Activated CD4-positive, alpha-beta T cell treated with anti-CD3 and anti-CD28 coated beads, Interleukin-2, Interleukin-4, amounts not matched to agents 100 ng/mL and 50 ng/mL, durations not matched to agents 16 hours and 8 hours (primary cell): Measurements from ENCODE around the gene DSTN.

Source experiments
- DNase-seq: peaks from one replicate; pipeline ENCODE4 v3.0.0-alpha.2; 2020; ENCODE audit warnings: low spot score

Gene DSTN

DNA sequence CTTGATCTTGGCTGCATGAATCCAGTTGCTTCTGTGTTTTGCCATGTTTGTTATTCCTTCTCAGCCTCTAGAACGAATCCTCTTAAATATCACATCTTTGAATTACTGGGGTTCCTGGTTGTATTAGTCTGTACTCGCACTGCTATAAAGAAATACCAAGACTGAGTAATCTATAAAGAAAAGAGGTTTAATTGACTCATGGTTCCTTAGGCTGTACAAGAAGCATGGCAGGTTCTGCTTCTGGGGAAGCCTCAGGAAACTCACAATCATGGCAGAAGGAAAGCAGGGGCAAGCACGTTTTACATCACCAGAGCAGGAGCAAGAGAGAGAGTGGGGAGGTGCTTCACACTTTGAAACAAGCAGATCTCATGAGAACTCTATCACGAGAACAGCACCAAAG lies 20.7 kb upstream of the DSTN start:
- DNase-seq, result no peak

DNA sequence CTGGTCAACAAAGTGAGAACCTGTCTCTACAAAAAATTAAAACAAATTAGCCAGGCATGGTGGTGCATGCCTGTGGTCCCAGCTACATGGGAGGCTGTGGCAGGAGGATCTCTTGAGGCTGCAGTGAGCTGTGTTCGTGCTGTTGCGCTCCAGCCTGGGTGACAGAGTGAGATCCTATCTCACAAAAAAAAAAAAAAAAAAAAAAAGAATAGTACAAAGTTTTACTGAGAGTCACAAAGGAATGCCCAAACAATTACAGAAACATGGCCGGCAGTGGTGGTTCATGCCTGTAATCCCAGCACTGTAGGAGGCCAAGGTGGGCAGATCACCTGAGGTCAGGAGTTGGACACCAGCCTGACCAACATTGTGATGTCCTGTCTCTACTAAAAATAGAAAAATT lies 14.8 kb upstream of the DSTN start:
- no peak for DNase-seq

DNA sequence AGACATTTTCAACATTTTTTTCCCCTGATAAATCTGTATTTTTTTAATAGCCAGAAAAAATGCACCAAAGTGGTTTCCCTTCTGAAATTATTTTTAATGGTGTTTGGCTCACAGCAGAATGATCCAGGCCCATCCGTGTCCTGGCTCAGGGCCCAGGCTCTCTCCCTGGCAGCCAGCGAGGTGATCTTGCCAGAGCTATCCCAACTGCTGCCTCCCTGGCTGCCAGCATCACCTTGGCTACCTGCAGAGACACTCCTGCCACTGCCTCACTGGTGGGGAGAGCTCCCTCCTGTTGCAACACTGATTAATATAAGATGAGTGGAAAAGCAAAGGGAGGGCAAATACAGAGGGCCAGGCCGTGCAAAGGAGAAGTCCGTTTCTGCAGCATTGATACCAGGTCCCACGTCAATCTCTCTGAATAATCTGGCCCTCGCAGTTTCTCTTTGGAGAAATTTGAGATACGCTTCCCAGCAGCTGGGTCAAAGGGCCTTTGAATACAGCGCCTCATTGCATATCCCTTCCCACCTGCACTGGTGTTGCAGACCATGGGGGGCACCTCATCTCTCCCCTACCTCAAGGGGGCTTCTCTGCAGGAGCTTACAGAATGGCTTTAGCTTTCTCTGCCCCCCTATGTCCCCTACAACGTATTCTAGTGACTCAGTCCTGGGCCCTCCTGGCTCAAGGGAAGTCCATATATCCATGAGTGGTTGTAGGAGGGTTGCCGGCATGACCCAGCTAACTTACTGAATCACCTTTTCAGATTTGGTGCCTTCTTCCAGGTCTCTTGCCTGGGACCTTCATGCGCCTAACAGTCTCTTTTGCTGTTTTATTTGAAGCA lies 12.8 kb upstream of the DSTN start:
- no peak for DNase-seq

DNA sequence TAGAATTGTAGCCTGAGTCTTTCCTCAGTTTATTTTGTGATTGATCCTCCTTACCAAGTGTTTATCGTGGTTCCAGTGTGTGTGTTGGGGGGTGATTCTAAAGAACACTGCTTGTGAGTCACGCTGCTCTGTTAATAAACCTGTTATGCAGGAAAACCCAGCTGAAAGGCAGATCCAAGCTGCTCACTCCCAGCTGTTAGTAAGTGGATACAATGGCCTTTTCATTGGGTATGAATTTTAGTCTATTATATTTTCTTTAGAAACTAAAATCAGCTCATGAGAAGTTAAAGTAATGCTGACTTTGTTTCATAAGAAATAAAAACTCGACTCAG lies 12.2 kb upstream of the DSTN start:
- DNase-seq, result no peak

DNA sequence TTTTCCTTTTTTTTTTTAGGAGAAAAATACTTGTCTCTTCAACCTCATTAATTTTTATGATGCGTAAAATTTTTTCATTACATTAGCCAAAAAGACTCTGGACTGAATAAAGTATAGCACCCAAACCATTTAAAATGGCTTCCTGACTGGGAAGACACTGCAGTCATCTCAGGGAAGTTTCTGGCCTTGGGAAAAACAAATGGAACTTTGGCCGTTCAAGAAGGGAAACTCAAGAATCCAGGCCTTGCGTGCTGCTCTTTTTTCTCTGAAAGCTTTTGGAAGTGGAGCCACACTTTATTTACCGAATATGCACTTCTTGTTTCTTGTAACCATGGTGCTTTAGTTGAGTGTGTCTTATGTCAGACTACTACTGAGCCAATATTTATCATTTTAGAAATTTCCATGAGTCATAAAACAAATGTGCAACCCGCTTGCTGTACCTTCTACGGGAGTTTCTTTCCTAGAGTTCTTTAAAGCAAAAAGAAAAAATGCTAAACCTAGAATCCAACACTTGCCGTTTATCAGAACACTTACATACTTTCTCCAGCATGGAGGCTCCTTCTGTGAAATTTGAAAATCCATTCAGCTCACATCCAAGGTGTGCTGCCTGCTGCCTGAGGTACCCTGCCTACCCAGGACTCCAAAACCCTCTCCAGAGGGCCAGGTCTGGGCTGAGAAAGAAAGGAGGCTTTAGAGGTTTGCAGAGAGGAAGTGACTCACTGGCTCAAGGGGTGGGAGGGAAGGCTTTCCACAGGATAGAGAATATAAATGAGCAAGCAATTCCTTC lies 11.5 kb upstream of the DSTN start:
- peak; percentile 37 for DNase-seq

DNA sequence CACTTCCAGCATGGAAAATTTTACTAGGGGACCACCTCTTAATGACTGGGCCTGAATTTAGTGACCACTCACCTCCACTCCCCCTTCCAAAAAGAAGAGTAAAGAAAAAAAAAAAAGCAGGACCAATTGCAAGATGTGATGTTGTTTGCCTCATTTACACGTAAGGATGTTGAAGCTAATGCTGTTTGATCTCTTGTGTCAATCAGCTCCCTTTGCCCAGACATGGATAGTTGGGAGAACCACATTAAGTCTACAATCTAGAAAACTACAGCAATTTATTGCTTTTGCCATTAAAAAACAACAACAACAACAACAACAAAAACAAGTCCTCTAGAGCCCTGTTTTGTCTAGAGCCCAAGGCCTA lies 11.0 kb upstream of the DSTN start:
- no peak for DNase-seq

DNA sequence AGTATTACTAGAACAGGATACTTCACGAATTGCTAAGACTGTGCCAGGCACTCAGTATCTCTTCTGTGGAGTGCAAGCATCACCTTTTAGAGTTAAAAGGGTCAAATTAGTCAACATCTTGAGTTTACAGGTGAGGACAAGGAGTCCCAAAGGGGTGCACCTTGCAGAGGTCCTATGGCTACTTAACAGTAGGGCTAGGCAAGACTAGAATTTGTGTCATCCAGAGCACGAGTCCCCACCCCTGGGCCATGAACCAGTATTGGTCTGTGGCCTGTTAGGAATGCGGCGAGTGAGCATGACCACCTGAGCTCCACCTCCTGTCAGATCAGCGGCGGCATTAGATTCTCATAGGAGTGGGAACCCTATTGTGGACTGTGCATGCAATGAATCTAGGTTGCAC lies 10.5 kb upstream of the DSTN start:
- DNase-seq, result no peak

DNA sequence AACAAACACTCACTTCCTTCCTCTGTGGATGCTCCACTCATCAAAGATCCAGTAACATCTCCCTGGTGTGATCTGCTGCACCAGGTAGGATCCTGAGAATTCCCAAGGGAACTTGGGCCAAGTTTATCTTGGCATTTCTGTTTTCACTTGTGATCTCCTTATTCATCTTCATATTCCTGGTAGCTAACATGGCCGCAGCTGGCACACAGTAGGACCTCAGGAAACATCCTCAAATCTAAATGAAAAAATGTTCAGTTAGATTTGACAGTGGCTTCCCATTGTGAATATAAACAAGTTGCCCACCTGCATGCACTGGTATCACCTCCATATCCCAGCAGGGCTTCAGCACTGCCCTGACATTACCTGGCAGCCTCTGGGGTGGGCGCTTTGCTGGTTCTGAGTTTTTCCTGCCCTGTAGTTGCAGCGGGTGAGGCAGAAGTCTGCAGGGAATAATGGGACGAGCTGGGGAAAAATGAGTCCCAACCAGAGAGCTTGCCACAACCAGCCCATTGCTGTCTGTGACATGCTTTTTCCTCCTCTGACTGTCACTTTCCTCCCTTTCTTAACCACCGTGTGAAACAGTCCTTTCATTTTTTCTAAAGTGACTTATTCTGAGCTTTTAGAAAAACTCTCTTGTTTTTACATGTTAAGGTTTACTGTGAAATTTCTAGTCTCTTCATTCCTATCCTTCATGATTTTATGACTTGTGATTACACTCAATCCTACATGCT lies 9.4 kb upstream of the DSTN start:
- peak; percentile 47 for DNase-seq

DNA sequence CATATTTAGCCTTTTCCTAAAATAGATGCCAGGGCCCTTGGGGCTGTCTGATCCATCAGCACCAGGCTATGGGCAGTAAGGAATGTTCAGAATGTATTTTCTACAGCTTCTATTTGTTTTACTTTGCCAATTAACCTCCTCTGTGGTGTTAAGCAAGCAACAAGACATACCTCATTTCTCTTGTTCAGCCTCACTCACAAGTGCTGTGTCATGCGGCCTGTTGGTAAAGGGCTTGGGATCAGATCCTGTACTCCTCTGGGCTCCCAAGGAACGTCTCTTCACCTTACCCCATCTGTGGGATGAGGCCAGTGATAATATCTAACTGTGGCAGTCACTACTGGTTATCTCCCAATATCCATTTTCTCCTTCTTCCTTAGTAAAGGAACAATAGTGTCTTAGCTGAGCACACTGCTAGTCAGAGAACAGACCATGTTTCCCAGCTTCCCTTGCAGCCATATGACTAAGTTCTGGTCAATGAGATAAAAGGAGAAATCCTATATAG lies 7.0 kb upstream of the DSTN start:
- no peak for DNase-seq

DNA sequence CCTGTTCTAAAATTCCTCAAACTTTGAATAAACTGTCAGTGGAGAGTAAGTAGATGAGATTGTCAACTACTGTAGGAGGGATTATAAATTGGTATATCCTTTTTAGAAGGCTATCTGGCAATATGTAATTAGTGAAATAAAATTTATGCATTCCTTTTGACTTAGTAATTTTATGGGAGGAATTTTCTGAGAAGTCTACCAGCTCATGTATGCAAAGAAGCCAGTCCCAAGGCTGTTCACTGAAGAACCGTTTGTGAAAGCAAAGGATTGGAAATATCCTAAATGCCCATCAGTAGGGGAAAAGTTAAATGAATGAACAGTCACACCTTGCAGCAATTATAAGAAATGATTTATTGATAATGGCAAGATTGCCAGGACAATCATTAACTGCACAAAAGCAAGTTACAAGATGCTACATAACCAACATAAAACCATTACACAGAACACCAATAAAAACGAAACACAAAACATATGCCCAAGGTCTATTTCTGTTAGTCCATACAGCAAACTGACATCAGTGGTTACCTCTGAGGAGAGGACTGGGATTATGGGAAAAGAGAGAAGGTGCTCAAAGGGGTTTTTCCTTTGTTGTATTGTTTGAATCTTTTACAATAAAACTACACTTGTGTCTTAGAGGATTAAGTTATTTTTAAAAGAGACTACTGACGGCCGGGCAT lies 4.6 kb upstream of the DSTN start:
- no peak for DNase-seq

DNA sequence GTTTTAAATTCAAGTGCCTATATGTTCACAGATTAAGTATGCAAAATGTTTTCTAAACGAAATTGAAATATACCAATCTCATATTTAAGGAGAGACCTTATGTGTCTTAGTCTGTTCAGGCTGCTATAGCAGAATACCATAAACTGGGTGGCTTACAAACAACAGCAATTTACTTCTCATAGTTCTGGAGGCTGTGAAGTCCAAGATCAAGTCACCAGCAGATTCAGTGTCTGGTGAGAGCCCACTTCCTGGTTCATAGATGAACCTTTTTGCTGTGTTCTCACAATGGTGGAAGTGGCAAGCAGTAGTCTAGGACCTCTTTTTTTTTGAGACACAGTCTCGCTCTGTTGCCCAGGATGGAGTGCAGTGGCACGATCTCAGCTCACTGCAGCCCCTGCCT lies 3.5 kb upstream of the DSTN start:
- DNase-seq, result no peak

DNA sequence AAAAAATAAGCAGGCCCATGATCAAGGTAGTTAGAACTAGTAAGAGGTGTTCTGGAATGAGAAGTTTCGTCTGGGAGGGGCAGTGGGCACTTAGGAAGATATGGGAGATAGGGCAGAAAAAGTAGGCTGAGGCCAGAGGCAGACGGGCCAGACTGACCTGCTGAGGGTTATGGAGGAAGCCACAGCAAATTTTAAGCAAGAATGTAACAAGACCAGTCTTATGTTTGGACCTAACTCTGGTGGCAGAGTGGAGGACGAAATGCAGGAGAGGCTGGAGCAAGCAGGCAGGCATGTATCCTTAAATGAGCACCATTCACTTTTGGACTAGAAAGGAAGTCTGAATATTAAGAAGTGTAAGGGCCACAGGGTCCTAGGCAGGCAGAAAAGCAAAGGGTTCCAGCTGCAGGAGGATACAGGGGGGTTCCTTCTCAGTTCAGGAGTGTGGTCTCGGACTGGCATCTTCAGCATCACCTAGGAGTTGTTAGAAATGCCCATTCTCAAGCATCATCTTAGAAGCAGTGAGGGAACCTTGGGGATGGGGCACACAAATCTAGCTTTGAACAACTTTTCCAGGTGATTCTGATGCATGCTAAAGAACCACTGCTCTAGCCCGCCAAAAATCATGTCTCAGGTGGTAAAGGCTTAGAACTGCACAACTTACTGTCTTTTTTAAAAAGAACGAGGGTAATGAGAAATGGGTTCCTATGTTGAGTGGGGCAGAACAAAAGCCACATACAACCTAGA lies 1.7 kb upstream of the DSTN start:
- no peak for DNase-seq

DNA sequence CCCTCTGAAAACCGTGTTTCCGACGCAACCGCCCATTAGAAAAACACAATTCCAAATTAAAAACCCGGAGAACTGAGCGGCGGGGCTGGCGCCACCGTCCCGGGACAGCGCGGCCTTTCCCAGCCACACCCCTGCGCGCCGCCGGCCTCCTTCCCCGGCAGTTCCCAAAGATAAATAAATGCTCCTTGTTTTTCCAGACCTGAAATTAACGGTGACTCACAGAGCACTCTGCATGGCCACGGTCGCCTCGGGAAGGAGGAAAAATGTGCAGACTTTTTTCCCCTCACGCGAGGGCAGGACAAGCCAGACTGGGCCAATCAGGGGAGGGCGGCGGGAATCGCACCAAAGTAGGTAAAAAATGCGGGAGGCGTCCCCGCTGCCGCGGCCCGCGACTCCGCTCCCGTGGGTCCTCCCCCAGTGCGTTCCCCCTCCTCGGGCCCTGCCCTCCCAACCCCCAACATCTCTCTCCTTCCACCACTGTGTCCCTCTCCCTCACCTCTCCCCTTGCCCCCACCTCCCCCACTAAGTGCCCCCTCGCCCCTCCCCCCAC lies 828 bp upstream of the DSTN start:
- no peak for DNase-seq

DNA sequence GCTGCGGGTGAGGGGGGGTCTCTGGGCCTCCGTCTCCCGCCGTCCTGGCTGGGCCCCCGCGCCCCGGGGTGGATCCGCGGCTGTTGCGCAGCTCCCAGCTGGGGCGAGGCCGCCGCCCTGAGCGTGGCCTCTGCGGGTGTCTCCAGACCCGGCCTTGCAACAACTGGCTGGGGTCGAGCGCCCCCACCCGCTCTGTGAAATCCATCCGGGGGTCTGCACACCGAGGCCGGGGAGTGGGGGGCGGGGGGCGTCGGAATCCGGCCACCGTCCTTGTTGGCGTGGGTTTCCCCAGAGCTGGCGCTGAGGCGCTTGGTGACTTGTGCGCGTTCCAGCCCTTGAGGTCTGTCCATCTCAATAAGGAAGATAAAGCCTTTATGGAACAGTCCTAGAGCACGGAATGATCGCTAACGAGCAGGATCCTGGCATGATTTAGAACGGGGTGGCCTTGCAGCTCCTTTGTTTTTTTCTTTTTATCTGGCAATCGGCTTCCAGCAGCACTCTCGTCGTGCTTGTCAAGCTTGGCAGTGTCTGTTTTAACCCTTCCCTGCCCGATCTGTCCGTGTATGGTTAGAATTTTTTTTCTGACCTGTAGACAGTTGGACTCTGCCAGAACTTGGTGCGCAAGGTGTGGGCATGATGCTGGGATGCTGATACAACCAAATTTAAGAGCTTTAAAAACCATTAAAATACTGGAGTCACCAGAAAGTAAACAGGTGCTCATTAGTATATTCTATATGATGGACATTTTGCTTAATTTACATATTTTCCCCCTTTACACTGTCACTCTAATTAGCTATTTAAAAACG lies 675 bp downstream of the DSTN start:
- peak; percentile 11 for DNase-seq

DNA sequence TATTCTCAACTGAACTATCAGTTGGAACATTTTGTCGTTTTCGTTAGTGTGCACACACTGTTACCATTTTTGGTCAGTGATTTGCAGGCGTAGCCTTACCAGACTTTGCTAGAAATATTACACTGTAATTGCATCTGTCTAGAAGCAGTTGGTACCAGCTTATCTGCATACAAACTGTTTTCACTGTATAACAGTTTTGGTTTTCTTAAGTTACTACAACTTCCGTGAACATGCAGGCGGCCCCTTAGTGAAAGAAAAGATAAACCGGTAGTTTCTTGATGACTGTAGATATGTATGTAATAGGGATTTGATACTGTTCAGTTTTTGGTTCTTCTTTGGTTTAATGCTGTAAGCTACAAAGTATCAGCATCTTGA lies 1.3 kb downstream of the DSTN start:
- peak; percentile 62 for DNase-seq

DNA sequence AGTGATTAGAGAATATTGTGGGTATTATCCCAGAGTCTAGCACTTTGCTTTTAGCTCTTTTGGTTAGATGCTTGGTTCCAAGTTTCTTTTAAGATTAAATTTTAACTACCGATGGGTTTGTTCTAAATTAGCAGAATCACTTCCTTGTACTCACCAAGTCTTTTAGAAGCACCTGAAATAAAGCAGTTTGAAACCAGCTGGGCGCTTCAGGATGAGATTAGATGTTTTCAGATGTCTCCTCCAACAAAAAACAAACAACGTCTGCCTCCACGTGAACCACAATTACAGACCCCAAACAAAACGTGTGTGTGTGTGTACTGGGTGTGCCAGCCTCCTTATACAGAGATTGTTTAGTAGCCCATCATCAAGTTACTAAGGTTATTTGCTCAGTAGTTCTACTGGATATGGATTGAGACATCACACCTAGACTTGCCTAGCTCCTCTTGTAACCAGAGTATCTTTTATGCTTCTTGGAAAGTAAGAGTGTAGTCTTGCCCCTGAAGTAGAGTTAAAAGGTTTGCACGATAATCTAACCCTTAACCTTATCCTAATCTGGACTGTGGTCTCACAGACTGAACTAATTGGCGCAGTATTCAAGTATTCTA lies 2.3 kb downstream of the DSTN start:
- no peak for DNase-seq

DNA sequence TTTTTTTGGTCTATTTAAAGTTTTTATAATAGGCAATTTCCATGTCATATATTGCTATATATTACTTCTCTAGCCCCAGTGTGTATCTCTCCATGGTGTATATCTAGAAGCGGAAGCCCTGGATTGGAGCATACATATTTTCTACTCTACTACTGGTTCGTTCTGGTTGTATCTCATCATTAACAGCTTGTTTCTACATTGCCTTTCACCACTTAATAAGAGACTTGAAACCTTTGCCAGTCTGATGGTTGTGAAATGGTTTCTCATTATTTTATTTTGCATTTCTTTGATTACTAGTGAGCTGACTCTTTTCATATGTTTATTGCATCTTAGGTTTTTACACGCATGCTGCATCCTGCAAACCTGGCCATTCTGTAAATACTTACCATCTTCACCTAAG lies 3.6 kb downstream of the DSTN start:
- no peak for DNase-seq

DNA sequence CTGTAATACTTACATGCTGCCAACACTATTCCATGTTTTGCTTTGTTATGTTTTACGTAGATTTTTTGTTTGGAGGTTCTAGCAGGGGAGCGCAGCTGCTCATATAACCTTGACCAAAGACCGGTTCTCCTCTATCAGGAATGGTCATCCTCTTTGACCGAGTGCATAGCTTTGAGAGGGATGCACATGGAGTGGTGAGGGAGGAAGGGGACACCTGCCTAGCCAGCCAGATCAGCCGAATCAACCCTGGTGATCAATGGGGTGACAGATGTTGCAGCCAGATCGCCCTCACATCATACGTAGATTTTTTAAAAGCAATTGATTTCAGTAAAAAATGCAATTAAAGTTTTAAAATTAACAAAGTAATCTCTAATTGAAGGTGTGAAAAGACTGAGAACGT lies 6.3 kb downstream of the DSTN start:
- DNase-seq, result no peak

DNA sequence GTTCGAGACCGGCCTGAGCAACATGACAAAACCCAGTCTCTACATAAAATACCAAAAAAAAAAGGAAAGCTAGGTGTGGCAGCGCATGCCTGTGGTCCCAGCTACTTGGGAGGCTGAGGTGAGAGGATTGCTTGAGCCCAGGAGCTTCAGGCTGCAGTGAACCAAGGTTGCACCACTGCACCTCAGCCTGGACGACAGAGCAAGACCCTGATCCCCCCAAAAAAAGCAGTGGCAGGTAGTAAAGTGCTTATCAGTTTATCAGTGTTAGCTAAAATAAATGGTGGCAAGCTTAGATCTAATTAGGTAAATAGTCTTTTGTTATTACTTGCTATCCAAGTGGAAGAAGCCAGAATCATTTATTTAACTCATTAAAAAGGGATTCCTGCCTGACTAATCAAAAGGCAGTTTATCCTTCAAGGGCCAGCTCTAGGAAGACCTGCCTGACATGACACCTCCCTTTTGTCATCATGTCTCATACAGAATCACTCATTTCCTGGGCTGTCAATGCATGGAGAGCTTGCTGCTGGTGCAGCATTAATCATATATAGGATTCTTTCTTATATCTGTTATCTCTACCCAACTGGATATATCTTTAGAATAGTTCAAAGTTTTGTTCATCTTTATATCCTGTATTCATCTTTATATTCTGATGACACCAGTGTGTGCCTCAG lies 9.6 kb downstream of the DSTN start:
- no peak for DNase-seq

DNA sequence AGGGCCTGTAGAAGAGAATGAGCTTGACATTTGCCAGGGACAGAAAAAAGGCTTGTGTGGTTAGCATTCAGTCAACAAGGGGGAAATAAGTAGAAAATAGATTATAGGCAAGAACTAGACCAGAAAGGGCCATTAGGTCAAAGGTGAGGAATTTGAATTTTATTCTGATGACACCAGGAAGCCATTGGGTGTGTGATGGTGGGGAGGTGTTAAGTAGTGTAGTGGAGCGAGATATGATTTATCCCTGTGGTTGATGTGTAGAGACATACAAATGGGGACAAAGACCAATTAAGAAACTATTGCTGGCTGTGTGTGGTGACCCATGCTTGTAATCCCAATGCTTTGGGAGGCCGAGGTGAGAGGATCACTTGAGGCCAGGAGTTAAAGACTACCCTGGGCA lies 11.0 kb downstream of the DSTN start:
- no peak for DNase-seq
